ENCODE data around the gene TRAPPC5. TPM values are rescaled to one million over a fixed set of nuclear protein-coding genes. Genes with fewer than 3 reads are reported as not detected.

Gene TRAPPC5
- 116 TPM for total RNA-seq
- long read RNA-seq, full-length matches to known transcripts, result 55 of 63 reads
- long read RNA-seq, partial matches to known transcripts, result 7 of 63 reads
- long read RNA-seq, other reads (novel, unspliced or antisense), result 1 of 63 reads

DNA sequence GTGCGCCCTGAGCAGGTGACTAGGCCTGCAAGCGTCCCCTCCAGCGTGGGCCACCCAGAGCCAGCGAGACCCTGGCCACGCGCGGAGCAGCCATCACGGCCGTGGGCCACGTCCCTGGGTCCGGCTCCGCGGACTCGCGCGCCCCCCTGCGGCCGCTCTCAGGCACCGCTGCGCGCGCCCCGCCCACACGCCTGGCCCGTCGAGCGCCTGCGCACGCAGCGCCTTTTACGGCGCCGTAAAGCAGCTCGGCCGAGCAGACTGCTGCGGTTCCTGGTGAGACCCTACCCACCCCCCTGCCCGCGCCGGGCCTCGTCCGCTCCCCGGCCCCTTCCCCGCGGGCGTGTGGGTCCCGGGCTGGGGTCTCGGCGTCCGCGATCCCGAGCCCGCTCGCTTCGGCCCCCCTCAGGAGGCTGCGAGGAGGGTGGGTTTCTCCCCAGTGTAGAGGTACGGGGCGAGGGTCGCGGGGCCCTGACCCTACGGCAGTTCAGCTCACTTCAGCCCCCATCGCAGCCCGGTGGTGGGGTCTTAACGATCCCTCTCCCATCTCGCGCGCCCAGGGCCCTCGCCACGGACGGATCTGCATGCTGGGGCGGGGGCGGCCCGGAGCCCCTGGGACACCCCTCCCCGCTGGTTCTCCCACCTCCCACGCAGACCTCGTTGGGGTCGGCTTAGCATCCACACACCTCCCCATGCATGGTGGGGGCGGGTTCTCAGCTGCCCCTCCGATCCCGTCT is at the start of gene TRAPPC5:
TRAPPC5 (plus strand) TSS at position 228 of the 734 bp plus-strand sequence. CDS start 1,421 bp downstream, outside the sequence.
- Histone ChIP-seq H3K27me3 (ENCODE audit: low read depth) (peaks cover 40% of the 10 kb centered on the region), H3K9me3 (replicated peaks) (no peaks in the 10 kb centered on the region), H3K4me3 (peak within 1 kb of the TSS; percentile 97), H3K27ac (replicated peaks) (peak within 1 kb of the TSS; percentile 87), H3K36me3 (peaks cover 19% of the 10 kb centered on the region), H3K4me1 (peaks cover 21% of the 10 kb centered on the region)
- intact Hi-C loops (cut with micrococcal nuclease), result no loop called here
- peak; percentile 86 for DNase-seq
- TF ChIP-seq, protein P1, sequence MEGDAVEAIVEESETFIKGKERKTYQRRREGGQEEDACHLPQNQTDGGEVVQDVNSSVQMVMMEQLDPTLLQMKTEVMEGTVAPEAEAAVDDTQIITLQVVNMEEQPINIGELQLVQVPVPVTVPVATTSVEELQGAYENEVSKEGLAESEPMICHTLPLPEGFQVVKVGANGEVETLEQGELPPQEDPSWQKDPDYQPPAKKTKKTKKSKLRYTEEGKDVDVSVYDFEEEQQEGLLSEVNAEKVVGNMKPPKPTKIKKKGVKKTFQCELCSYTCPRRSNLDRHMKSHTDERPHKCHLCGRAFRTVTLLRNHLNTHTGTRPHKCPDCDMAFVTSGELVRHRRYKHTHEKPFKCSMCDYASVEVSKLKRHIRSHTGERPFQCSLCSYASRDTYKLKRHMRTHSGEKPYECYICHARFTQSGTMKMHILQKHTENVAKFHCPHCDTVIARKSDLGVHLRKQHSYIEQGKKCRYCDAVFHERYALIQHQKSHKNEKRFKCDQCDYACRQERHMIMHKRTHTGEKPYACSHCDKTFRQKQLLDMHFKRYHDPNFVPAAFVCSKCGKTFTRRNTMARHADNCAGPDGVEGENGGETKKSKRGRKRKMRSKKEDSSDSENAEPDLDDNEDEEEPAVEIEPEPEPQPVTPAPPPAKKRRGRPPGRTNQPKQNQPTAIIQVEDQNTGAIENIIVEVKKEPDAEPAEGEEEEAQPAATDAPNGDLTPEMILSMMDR (IDR thresholded peaks at IDR 0.05; ENCODE audit: borderline replicate concordance), result peak; percentile 99

DNA sequence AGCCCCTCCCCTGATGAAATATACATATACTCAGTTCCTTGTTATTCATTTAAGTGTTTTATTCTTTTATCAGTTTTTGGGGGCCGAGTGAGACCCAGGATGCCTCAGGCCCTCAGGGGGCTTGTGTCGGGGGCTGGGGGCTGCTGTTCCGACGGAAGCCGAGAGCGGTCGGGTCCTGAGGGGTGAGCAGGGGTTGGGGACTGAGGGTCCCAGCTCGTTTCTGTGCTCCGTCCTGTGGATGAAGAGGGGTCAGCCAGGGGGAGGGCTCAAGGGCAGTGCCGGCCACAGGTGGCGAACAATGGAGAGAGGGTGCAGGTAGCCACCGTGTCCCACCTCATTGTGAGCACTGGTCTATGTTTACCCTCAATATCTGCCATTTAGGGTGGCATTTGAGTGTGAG is 49.1 kb upstream of the TRAPPC5 start:
- H3K27ac ChIP-seq (replicated peaks), result no peak overlapping the region
- no peaks in the 10 kb centered on the region for H3K9me3 ChIP-seq (replicated peaks)
- peaks cover 21% of the 10 kb centered on the region for H3K36me3 ChIP-seq
- TF ChIP-seq, protein P1 (IDR thresholded peaks at IDR 0.05; ENCODE audit: borderline replicate concordance), result no peak
- DNase-seq, result no peak
- peaks cover 60% of the 10 kb centered on the region for H3K4me1 ChIP-seq
- intact Hi-C loops (cut with micrococcal nuclease), result no loop called here
- H3K27me3 ChIP-seq (ENCODE audit: low read depth), result peaks cover 9% of the 10 kb centered on the region
- no peak overlapping the region for H3K4me3 ChIP-seq

DNA sequence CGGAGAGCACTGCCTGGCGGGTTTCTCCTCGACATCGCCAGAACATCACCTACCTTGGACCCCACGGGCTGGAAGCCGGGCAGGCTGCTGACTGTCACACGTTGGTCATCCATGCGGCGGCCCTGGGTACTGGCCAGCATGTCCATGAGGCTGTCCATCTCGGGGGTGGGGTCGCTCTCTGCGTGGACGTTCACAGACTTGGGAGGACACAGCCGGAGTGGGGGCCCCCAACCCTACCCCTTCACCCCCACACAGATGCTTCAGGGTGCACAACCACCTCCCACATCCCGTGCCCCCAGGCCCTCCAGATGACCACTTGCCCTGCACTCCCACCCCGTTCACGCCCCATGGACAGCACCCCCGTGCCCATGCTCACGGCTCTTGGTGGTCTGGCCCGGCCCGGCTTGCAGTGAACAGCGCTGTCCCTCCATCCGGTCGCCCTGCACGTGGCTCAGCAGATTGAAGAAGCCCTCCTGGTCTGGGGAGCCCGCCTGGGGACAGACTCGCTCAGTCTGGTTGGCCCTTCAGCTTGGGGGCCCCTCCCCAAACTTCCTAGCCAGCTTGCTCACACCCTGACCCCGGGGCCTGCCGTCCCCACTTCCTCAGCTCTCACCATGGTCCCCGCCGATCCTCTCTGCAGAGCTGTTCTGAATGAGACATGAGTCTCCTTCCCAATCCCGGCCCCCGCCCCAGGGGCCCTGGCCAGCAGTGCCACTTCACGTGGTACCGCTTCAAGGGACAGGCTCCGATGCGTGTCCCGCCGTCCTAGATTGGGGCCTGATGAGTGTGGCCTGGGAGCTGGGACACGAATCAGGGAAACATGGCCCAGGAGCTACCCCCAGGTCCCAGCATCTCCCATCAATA is 48.1 kb upstream of the TRAPPC5 start:
- no peak for DNase-seq
- intact Hi-C loops (cut with micrococcal nuclease), result no loop called here
- H3K36me3 ChIP-seq, result peaks cover 14% of the 10 kb centered on the region
- TF ChIP-seq, protein P1 (IDR thresholded peaks at IDR 0.05; ENCODE audit: borderline replicate concordance), result no peak
- H3K27me3 ChIP-seq (ENCODE audit: low read depth), result peaks cover 19% of the 10 kb centered on the region
- H3K4me3 ChIP-seq, result no peak overlapping the region
- H3K27ac ChIP-seq (replicated peaks), result no peak overlapping the region
- H3K4me1 ChIP-seq, result peaks cover 60% of the 10 kb centered on the region
- no peaks in the 10 kb centered on the region for H3K9me3 ChIP-seq (replicated peaks)

DNA sequence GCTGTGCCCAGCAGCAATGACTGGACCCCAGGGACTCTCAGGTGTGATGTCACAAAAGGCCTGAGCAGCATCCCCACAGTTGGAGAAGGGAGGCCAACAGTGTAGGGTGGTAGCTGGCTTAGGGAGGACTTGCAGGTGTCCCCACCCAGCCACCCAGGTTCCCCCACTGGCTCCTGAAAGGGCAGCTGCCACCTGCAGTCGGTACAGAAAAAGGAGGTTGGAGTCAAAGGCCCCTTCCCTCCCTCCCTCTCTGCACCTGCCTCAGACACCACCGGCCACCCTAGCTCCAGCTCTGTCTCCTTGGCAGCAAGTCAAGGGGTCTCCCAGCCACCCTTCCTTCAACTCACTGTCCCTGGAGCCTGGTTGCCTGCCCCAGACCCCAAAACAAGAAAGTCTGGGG is 46.9 kb upstream of the TRAPPC5 start, which contains the start of gene PCP2:
PCP2 (minus strand) TSS at position 22 of the 400 bp plus-strand sequence. CDS start 262 bp downstream, outside the sequence.
- Histone ChIP-seq H3K36me3 (peaks cover 14% of the 10 kb centered on the region), H3K4me3 (no peak within 1 kb of the TSS), H3K27ac (replicated peaks) (no peak within 1 kb of the TSS), H3K9me3 (replicated peaks) (no peaks in the 10 kb centered on the region), H3K27me3 (ENCODE audit: low read depth) (peaks cover 30% of the 10 kb centered on the region), H3K4me1 (peaks cover 49% of the 10 kb centered on the region)
- TF ChIP-seq, protein P1 (IDR thresholded peaks at IDR 0.05; ENCODE audit: borderline replicate concordance), result no peak
- intact Hi-C loops (cut with micrococcal nuclease), result no loop called here
- no peak for DNase-seq

DNA sequence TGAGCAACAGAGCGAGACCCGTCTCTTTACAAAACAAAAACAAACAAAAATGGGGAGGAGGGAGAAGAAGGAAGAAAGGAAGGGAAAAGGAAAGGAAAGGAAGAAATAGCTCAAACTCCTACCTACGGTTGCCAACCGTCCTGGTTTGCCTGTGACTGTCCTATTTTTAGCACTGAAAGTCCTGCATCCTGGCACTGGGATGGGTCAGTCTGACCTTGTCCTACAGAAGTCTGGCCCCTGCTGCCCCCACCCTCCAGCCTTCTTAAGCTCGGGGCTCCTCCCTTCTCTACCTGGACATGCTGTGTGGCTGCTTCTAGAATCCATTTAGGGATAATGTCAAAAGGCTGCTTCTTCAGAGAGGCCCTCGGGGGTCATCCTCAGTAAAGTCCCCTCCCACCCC is 45.0 kb upstream of the TRAPPC5 start:
- Histone ChIP-seq H3K27me3 (ENCODE audit: low read depth) (peaks cover 36% of the 10 kb centered on the region), H3K4me3 (peak overlapping the region; percentile 4), H3K9me3 (replicated peaks) (no peaks in the 10 kb centered on the region), H3K27ac (replicated peaks) (no peak overlapping the region), H3K36me3 (peaks cover 14% of the 10 kb centered on the region), H3K4me1 (peaks cover 34% of the 10 kb centered on the region)
- TF ChIP-seq, protein P1 (IDR thresholded peaks at IDR 0.05; ENCODE audit: borderline replicate concordance), result no peak
- no peak for DNase-seq
- intact Hi-C loops (cut with micrococcal nuclease), result no loop called here
